Ascending aorta (tissue), 2 donors: ENCODE measurements around the gene ADGRG2. TPM values are rescaled to one million over a fixed set of nuclear protein-coding genes. Genes with fewer than 3 reads are reported as not detected.

Source experiments
- DNase-seq, 2 donors: peaks; one replicate each; pipeline ENCODE4 v3.0.0-alpha.2; 2019; ENCODE audit warnings: low spot score in 2 of 2
- H3K27ac ChIP-seq, 2 donors: fragments of 200-600 bp; sonication (generic); one replicate each; pipeline ENCODE4 v1.5.1; 2016 to 2017; ENCODE audit warnings: mild to moderate bottlenecking in 1 of 2
- H3K27me3 ChIP-seq: fragments of 200-600 bp; sonication (generic); one replicate; pipeline ENCODE4 v1.5.1; 2017
- H3K36me3 ChIP-seq, 2 donors: fragments of 200-600 bp; sonication (generic); one replicate each; pipeline ENCODE4 v1.5.1; 2016
- H3K4me1 ChIP-seq, 2 donors: fragments of 200-600 bp; sonication (generic); one replicate each; pipeline ENCODE4 v1.5.1; 2016 to 2017; ENCODE audit warnings: mild to moderate bottlenecking in 1 of 2
- H3K4me3 ChIP-seq, 2 donors: fragments of 200-600 bp; sonication (generic); one replicate each; pipeline ENCODE4 v1.5.1; 2016 to 2017; ENCODE audit warnings: mild to moderate bottlenecking in 1 of 2
- H3K9me3 ChIP-seq, 2 donors: fragments of 200-600 bp; sonication (generic); one replicate each; pipeline ENCODE4 v1.5.1; 2016
- CTCF ChIP-seq, 3 experiments: fragments of 200-600 bp in 2 of 3; fragments of 450-650 bp in 1 of 3; sonication (generic) in 2 of 3; IDR thresholded peaks; one replicate each; pipeline ENCODE4 v1.5.1; 2016 to 2019; ENCODE audit warnings: antibody characterized with exemption in 3 of 3, mild to moderate bottlenecking in 1 of 3, moderate library complexity in 1 of 3
- intact Hi-C: fragments of 100-400 bp; cut with DNase I; formaldehyde crosslinking; loops from one replicate; pipeline ENCODE4 v1.15.1; 2023
- total RNA-seq: library from RNA; depleted of rRNA; stranded (reverse); fragments of >200 nt; gene quantifications from one replicate; pipeline ENCODE4 v1.1.0, GENCODE V29; 2016

ADGRG2 gene
- total RNA-seq, 1 donor from 2014 or later, result 4.3 TPM

DNA sequence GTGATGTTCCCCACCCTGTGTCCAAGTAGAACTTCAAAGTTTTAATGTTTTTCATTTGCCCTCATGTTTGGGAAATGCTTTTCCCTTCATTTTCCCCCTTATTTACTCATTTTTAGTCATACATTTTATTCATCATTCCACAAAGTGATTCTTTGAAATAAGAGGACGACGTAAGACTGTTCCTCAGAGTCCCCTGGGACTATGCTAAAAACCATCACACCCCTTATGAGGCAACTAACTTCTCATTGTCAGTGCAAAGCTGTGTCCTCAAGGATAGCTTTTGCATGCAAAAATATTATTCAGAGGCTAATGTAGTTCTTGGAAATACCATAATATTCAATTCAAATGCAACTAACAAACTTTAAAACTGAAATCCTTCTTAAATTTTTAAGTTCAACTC is 14.8 kb upstream of the ADGRG2 start:
- TF ChIP-seq CTCF (IDR thresholded peaks at IDR 0.05), result no peak
- Histone ChIP-seq H3K27ac (no peak overlapping the region), H3K4me3 (no peak overlapping the region), H3K36me3 (no peaks in the 10 kb centered on the region), H3K4me1 (no peaks in the 10 kb centered on the region), H3K27me3 (no peaks in the 10 kb centered on the region), H3K9me3 (no peaks in the 10 kb centered on the region)
- no peak for DNase-seq
- intact Hi-C loops, result no loop called here

DNA sequence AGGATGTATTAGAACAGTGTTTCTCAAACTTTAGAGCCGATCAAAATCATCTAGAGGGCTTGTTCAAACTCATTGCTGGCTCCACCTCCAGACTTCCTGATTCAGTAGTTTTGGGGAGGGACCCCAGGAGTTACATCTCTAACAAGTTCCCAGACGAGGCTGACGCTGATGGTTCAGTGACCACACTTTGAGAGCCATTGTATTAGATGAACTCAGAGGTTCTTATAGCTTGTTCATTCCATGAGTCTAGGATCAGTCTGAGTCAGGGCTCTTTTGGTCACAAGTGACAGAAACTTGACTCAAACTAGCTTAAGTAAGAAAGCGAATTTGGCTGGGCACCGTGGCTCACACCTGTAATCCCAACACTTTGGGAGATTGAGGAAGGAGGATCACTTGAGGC is 11.5 kb upstream of the ADGRG2 start:
- H3K36me3 ChIP-seq, result no peaks in the 10 kb centered on the region
- TF ChIP-seq CTCF (IDR thresholded peaks at IDR 0.05), result no peak
- intact Hi-C loops, result no loop called here
- no peaks in the 10 kb centered on the region for H3K4me1 ChIP-seq
- H3K27ac ChIP-seq, result no peak overlapping the region
- H3K4me3 ChIP-seq, result no peak overlapping the region
- DNase-seq, result no peak
- no peaks in the 10 kb centered on the region for H3K27me3 ChIP-seq
- no peaks in the 10 kb centered on the region for H3K9me3 ChIP-seq

- TF ChIP-seq CTCF (IDR thresholded peaks at IDR 0.05), result no peak
- no peak overlapping the region for H3K27ac ChIP-seq
- DNase-seq, result no peak
Observed at GRCh38 chrX:19133231-19133630, 11.0 kb upstream of the ADGRG2 start.

GRCh38 chrX:19130628-19131027 is 8.4 kb upstream of the ADGRG2 start:
- Histone ChIP-seq H3K27me3 (no peaks in the 10 kb centered on the region), H3K4me1 (no peaks in the 10 kb centered on the region), H3K4me3 (no peak overlapping the region), H3K27ac (no peak overlapping the region), H3K9me3 (no peaks in the 10 kb centered on the region), H3K36me3 (no peaks in the 10 kb centered on the region)
- TF ChIP-seq CTCF (IDR thresholded peaks at IDR 0.05), result no peak
- no peak for DNase-seq
- intact Hi-C loops, result no loop called here

More at GRCh38 chrX:19133231-19133630, 11.0 kb upstream of the ADGRG2 start:
- no peaks in the 10 kb centered on the region for H3K36me3 ChIP-seq
- no peaks in the 10 kb centered on the region for H3K4me1 ChIP-seq
- no peaks in the 10 kb centered on the region for H3K9me3 ChIP-seq
- no peaks in the 10 kb centered on the region for H3K27me3 ChIP-seq
- H3K4me3 ChIP-seq, result no peak overlapping the region
- intact Hi-C loops, result no loop called here

DNA sequence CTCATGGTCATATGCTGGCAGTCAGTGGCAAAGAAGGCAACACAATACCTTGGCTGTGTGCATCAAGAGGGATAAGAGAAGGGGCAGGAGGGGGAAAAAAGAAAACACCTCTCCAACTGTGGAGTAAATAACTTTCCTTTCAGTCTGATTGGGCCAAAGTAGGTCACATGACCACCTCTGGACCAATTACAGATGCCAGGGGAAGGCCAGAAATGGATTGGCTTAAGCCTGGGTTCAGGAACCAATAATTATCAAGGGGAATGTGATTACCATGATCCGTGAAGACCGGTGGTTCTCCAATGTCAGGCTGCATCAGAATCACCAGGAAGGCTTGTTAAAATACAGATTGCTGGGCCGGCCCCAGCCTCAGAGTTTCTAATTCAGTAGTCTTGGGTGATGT is 7.4 kb upstream of the ADGRG2 start:
- H3K4me3 ChIP-seq, result no peak overlapping the region

More for the DNA sequence above, 7.4 kb upstream of the ADGRG2 start:
- Histone ChIP-seq H3K4me1 (no peaks in the 10 kb centered on the region), H3K27me3 (no peaks in the 10 kb centered on the region), H3K9me3 (no peaks in the 10 kb centered on the region), H3K27ac (no peak overlapping the region), H3K36me3 (no peaks in the 10 kb centered on the region)
- DNase-seq, result no peak
- intact Hi-C loops, result loop anchor here (10.0 kb wide), 1 partner anchor 1265 kb away; the partner anchor contains the start of gene RAI2
- TF ChIP-seq CTCF (IDR thresholded peaks at IDR 0.05), result no peak
